Femur (tissue), 1 donor: ENCODE results near the gene CCP110.
A peak's percentile ranks its signal among the peaks of the same experiment; 100 is the strongest.
"Not testable (repeated sequence)": the region's sequence is repeated elsewhere in the genome, so short reads cannot be mapped to it uniquely, and the experiment has no call there.

Experiments
- DNase-seq: peaks from one replicate; pipeline ENCODE4 v3.0.0-alpha.2; 2017

Gene CCP110

GRCh38 chr16:19512297-19512696 is 11.4 kb upstream of the CCP110 start:
- DNase-seq, result no peak

- DNase-seq, result no peak
Observed at GRCh38 chr16:19513377-19514053, 10.2 kb upstream of the CCP110 start.

GRCh38 chr16:19515757-19516156 is 8.0 kb upstream of the CCP110 start:
- DNase-seq, result no peak

GRCh38 chr16:19517424-19518089 is 6.2 kb upstream of the CCP110 start:
- DNase-seq, result no peak

DNA sequence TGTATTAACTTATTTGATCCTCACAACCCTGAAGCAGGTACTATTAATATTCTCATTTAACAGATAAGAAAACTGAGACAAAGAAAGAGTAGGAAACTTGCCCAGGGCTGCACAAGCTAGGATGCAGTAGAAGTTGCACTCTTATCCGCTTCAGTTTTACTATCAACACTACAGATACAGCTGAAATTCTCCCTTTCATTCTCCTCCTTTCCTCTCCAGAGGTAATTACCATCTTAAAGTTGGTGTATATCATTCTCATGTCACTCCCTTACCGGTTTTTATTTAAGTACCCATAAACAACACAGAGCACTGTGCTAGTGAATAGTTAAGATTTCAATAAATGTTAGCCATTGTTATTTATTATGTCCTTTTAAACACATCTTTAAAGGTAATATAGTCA is 5.4 kb upstream of the CCP110 start:
- no peak for DNase-seq

DNA sequence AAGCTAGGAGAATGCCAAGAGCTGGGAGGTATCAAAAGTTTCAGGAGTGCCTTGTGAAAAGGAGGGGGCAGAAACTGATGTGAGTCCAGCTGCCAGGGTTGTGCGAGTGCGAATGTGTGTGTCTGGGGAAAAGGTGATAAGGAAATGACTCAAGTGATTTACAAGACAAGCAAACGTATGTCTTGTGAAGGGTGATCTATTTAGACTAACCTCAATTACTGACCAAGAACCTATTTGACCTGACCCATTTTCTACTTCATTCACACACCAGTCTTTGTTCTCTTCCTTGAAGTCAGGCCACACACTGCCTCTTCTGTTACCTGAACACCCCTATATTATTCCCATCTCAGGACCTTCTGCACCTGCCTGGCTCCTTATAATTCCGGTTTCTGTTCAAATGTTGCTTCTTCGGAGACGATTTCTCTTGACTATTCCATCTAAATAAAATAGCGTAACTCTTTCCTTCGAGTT is 2.8 kb upstream of the CCP110 start:
- no peak for DNase-seq

DNA sequence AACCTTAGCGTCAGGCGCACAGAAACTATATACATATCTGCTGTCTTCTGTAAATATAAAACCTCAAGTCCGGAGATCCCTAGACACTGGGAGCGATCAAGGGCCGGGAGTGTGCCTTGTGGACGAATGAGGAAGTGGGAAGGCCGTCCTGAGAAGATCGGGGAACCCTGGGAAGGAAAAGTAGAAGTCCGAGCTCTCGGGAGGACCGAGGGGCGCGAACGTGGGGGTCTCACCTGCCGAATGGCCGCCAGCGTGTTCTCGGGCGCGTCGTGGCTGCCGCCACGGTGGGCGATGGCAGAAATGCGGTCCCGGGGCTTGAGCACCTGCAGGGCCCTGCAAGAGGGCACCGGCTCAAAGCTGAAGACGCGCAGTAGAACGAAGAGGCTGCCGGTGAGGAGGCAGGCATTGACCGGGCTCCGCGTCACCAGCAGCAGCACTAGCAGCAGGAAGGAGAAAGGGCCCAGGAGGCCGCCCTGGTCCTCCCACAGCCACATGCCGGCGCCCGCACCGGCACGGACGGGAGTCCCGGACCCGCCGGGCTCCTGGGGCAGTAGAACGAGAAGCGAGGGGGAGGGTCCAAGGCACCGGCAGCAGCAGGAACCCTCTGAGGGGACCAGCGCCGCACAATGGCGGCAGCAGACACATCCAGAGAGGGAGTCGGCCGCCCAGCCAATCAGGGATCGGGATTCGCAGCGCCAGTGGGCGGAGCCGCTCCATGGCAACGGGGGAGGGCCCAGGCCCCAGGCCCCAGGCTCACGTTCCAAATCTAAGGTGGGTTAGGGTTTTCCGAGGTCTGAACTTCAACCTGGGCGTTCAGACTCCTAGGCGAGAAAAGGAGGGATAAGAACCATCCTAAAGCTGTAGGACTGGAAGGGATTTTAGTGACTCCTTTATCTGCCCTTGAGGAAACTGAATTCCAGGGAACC is 2.0 kb upstream of the CCP110 start, which contains the start of gene GDE1:
TSS of gene GDE1 (minus strand) at position 628 of the 926 bp plus-strand sequence. CDS start at position 494, 134 bp downstream.
- DNase-seq, result peak; percentile 96

- DNase-seq, result no peak
Observed at GRCh38 chr16:19522397-19522732, 1.4 kb upstream of the CCP110 start.

DNA sequence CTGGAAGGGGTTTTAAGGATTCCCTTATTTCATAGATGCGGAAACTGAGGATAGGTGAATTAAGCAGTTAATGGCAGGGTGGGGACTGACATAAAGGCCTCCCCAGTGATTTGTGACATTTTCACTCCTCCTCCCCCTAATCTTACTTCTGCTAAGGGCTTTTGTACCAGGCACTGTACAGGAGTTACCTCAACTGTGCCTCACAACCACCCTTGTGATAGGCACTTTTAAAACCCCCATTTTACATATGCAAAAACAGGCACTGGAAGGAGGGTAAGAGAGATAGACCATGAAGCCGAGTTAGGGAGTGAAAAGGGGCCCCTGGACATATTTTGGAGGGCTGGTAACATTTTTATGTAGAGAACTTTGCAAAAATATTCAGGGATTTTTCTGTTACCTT is 982 bp upstream of the CCP110 start:
- DNase-seq, result no peak

- DNase-seq, result no peak
Observed at GRCh38 chr16:19523184-19523558, 571 bp upstream of the CCP110 start.

DNA sequence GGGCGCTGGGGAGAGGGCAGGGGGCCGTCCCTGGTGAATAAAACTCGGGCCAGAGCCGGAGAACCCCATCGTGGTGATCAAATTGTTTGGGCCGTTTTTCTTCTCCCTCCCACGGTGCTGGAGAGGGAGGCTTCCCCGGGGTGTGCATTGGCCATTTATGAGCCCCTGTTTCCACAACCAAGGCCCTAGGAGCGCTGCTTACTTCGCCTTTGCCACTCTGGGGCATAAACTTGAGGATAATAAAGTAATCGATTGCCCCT is 544 bp downstream of the CCP110 start:
- peak; percentile 46 for DNase-seq

DNA sequence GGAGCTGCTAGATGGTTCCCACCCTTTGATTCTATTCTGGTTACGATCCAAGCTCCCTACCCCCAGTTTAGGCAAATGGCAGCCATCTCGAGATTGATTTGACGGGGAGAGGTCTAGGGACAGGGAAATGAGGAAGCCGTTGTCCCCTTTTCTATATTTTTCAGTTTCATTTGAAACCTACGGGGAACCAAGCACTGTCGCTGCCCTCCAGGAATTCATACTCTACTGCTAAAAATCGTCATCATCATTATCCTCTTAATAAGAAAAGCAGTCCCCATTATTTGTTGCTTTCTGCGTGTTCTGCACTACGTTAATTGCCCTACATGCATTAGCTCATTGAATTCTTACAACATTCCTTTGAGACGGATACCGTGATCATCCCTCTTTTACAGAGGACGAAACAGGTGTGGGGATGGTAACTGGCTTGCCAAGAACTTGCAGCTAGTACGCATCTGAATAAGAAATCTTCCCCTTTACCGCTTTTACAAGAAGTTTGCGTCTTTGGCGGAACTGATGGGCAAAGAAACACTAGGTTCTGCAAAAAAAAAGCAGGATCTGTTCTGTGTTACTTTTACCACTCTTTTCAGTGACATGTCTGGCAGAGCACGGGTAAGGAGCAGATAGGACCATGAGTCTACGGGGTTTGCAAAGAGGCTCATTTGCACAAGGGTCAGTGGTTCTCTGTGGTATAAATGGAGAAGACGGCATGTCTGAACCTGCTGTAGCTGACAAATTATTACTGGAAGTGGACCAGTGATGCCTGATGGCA is 1.1 kb downstream of the CCP110 start:
- no peak for DNase-seq

DNA sequence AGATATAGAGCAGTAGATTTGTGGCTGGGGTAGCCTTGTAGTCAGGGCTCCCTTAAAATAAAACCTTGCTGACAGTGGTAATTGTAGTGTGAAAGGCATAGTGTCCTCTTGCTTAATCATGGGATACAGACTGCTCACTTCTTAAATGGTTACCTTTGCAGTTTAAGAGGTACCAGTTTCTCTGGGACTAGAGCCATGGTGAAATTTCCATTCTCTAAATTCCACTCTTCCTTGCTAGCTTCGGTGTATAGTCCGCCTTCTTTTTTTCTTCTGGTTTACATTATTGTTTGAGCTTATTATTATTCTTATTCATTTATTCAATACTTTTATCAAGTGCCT is 1.6 kb downstream of the CCP110 start:
- no peak for DNase-seq

- DNase-seq, result no peak
Observed at GRCh38 chr16:19527161-19527560, 3.4 kb downstream of the CCP110 start.

- no peak for DNase-seq
Observed at GRCh38 chr16:19528666-19529065, 4.9 kb downstream of the CCP110 start.

DNA sequence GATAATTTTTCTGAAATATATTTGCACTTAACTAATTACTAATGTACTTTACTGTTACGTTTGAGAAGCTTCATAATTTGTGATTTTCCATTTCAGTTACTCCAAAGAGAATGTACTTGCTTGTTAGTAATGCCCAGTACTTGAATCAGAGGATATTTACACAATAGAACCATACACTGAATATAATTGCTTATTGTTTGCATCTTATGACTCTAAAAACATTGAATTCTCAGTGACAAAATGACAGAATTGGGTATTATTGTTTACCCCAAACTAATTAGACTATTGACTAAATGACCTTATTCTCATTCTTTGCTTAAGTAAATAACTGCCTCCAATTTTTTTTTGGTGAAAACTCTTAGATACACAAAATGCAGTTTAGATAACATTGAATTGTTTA is 8.9 kb downstream of the CCP110 start:
- no peak for DNase-seq

- DNase-seq, result no peak
Observed at GRCh38 chr16:19540241-19540970, 16.7 kb downstream of the CCP110 start.

DNA sequence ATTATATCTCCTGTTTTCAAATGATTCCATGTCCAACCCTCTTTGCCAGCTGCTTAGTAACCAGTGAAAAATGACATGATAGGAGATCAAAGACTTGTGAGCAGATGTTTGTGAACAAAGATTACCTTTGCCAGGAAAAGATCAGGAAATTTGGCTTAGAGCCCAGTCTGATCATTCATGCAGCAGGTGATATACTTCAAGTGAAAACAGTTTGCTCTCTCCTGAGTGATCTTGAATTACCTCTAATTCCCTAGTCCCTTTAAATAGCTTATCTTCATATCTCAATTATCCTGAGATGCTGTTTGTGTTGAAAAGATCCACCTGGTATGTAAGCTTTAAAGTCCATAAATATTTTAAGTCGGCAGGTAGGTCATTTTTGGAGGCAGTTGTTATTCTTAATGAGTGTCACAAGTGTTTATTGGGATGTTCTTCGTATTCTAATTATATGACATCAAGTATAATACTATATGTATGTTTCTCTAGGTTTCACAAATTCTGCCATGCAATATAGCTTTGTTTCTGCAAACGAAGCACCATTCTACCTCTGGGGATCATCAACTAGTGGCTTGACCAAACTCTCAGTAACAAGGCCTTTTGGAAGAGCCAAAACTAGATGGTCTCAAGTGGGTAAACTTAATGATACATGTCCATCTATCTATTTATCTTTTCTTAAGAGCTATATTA is 18.5 kb downstream of the CCP110 start:
- DNase-seq, result no peak

- not testable (repeated sequence) for DNase-seq
Observed at GRCh38 chr16:19543278-19543996, 19.7 kb downstream of the CCP110 start.

DNA sequence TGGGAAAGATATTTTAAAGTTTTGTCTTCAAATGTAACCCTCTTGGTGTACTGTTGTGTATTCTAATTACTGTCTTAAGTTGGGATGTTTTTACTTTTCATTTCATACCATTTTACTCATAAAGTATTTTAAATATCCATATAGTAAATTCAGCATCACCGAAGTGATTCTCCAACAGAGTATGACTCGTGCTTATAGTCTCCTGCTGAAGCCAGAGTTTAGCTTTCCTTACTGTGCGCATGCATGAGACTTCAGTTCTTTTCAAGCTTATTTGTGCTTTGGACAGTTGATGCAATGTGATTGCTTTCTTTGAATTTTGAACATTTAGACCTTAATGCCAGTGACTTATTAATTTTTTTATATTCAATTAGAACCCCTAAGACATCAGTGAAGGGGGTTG is 24.4 kb downstream of the CCP110 start:
- DNase-seq, result no peak

DNA sequence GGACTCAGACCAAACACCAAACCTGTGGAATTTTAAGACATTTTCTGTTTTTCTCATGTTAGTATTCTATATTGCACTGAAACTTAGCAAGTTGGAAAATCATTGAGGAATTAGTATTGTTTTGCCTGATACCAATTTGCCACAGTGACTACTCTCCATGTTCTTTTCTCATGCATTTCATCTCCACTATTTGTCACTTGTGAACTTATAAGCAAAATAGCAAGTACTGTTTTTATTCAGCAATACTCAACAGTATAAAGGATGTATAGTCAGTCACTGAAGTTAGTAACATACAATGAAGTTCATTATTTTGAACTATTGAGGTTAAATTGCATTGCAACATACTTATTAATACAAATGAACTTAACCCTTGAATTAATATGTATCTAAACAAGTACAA is 25.9 kb downstream of the CCP110 start:
- no peak for DNase-seq
